Measurements from ENCODE around the gene SLC36A4. TPM values are rescaled to one million over a fixed set of nuclear protein-coding genes. Genes with fewer than 3 reads are reported as not detected.

SLC36A4 gene
- total and polyA plus RNA-seq, 2 donors (not counting 1 experiment from before 2014, with no cell fraction given), result 7.3 to 22.7 TPM

DNA sequence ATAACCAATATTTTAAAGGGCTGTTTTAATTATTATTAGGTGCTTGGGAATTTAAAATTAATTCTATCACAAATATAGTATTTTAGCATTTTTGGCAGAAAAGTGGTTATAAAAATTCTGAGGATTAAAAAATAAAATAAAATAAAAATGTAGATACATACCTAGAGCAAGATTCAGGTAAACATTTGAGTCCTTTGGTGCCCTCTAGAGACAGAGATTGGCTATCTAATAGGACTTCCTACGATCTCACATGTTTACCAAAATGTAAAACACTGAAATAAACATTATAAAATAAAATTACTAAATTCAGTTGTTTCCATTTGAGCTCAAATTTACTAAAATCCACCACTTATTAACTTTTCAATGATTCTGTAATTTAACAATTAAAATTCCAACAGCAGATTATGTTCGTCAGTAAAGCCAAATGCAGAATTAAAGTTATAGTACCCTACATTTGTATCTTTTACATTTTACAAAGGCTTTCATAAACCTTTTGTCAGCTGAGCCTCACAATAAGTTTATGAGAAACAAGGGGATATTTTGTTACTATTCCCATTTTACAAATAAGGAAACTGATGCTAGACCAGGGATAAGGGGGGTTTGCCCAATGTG lies 27.7 kb downstream of the SLC36A4 start:
- Histone ChIP-seq H4K20me1 (ENCODE audit: control insufficient read depth, extremely low read depth, insufficient read depth, low read length) (no peaks in the 10 kb centered on the region), H2AFZ (ENCODE audit: low read length) (no peak overlapping the region), H3K27me3 (ENCODE audit: control insufficient read depth, insufficient read depth, low read length) (no peaks in the 10 kb centered on the region), H3K4me3 (replicated peaks in 1 of 4; ENCODE audit: control extremely low read depth in 1 of 4, insufficient read depth in 1 of 4, low read depth in 3 of 4, low read length in 4 of 4) (no peak overlapping the region), H3K4me2 (ENCODE audit: extremely low read depth, insufficient read depth, low read length) (no peak overlapping the region), H3K79me2 (ENCODE audit: control insufficient read depth, insufficient read depth, low read length) (no peaks in the 10 kb centered on the region), H3K36me3 (ENCODE audit: control insufficient read depth, insufficient read depth, low read length) (no peaks in the 10 kb centered on the region), H3K27ac (ENCODE audit: insufficient read depth, low read length) (no peak overlapping the region), H3K4me1 (ENCODE audit: control insufficient read depth, extremely low read depth, insufficient read depth, low read length) (no peaks in the 10 kb centered on the region), H3K9ac (ENCODE audit: insufficient read depth, low read length) (no peak overlapping the region), H3K9me3 (ENCODE audit: control insufficient read depth, insufficient read depth, low read depth, low read length) (no peaks in the 10 kb centered on the region)
- DNase-seq (ENCODE audit: low read depth in 2 of 2), result peak; percentile 26 to 70
- TF ChIP-seq, protein P1, sequence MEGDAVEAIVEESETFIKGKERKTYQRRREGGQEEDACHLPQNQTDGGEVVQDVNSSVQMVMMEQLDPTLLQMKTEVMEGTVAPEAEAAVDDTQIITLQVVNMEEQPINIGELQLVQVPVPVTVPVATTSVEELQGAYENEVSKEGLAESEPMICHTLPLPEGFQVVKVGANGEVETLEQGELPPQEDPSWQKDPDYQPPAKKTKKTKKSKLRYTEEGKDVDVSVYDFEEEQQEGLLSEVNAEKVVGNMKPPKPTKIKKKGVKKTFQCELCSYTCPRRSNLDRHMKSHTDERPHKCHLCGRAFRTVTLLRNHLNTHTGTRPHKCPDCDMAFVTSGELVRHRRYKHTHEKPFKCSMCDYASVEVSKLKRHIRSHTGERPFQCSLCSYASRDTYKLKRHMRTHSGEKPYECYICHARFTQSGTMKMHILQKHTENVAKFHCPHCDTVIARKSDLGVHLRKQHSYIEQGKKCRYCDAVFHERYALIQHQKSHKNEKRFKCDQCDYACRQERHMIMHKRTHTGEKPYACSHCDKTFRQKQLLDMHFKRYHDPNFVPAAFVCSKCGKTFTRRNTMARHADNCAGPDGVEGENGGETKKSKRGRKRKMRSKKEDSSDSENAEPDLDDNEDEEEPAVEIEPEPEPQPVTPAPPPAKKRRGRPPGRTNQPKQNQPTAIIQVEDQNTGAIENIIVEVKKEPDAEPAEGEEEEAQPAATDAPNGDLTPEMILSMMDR (conservative IDR thresholded peaks at IDR 0.05 in 1 of 2, IDR thresholded peaks at IDR 0.05 in 1 of 2; ENCODE audit: low read depth in 1 of 2, low read length in 2 of 2), result peak; percentile 45 to 55
- no peak for TF ChIP-seq EZH2 (IDR thresholded peaks at IDR 0.05; ENCODE audit: low read length, missing control alignments)

DNA sequence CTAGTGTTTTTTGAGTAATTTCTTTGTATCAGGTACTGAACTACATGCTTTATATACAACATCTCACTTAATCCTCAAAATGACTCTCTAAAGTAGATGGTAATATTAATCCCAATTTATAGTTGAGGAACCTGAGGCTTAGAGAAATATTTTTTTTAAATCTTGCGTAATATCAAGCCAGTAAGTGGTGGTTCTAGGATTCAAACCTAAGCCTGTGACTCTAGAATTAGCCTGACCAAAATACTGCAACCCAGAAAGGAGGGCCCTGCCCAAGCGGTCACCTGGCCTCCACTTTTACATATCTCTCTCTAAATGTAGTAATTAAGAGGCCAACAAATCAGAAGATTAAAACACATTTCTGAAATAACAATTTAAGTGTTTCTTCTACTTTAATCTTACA lies 28.6 kb downstream of the SLC36A4 start:
- no peak overlapping the region for H3K4me3 ChIP-seq (replicated peaks in 1 of 4; ENCODE audit: control extremely low read depth in 1 of 4, insufficient read depth in 1 of 4, low read depth in 3 of 4, low read length in 4 of 4)
- no peak for DNase-seq (ENCODE audit: low read depth in 2 of 2)
- TF ChIP-seq, protein P1 (conservative IDR thresholded peaks at IDR 0.05 in 1 of 2, IDR thresholded peaks at IDR 0.05 in 1 of 2; ENCODE audit: low read depth in 1 of 2, low read length in 2 of 2), result no peak
- TF ChIP-seq EZH2 (IDR thresholded peaks at IDR 0.05; ENCODE audit: low read length, missing control alignments), result no peak

DNA sequence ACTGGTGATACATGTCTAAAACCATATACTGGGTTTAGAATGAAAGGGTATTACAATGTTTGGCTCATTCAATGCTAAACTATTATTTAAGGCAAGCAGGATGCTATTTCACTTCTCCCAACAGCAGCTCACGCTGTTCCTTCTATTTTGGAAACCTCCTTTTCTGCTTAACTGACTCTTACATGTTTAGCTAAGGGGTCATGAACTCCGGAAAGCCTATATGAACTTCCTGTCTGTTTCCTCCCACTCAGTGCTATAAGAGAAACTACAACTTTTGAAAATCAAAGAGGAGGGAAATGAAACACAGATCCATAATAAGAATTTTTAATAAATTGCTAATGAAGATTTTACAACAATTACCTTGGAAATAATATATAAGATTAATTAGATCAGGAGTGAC lies 30.9 kb downstream of the SLC36A4 start:
- H3K4me1 ChIP-seq (ENCODE audit: control insufficient read depth, extremely low read depth, insufficient read depth, low read length), result no peaks in the 10 kb centered on the region
- H3K9ac ChIP-seq (ENCODE audit: insufficient read depth, low read length), result no peak overlapping the region
- H3K4me3 ChIP-seq (replicated peaks in 1 of 4; ENCODE audit: control extremely low read depth in 1 of 4, insufficient read depth in 1 of 4, low read depth in 3 of 4, low read length in 4 of 4), result no peak overlapping the region
- no peak overlapping the region for H3K4me2 ChIP-seq (ENCODE audit: extremely low read depth, insufficient read depth, low read length)
- H4K20me1 ChIP-seq (ENCODE audit: control insufficient read depth, extremely low read depth, insufficient read depth, low read length), result no peaks in the 10 kb centered on the region
- no peaks in the 10 kb centered on the region for H3K79me2 ChIP-seq (ENCODE audit: control insufficient read depth, insufficient read depth, low read length)
- H2AFZ ChIP-seq (ENCODE audit: low read length), result no peak overlapping the region
- no peaks in the 10 kb centered on the region for H3K9me3 ChIP-seq (ENCODE audit: control insufficient read depth, insufficient read depth, low read depth, low read length)
- no peak for DNase-seq (ENCODE audit: low read depth in 2 of 2)
- no peaks in the 10 kb centered on the region for H3K27me3 ChIP-seq (ENCODE audit: control insufficient read depth, insufficient read depth, low read length)
- no peak overlapping the region for H3K27ac ChIP-seq (ENCODE audit: insufficient read depth, low read length)
- TF ChIP-seq EZH2 (IDR thresholded peaks at IDR 0.05; ENCODE audit: low read length, missing control alignments), result no peak
- TF ChIP-seq, protein P1 (conservative IDR thresholded peaks at IDR 0.05 in 1 of 2, IDR thresholded peaks at IDR 0.05 in 1 of 2; ENCODE audit: low read depth in 1 of 2, low read length in 2 of 2), result no peak
- peaks cover 1% of the 10 kb centered on the region for H3K36me3 ChIP-seq (ENCODE audit: control insufficient read depth, insufficient read depth, low read length)

More for the DNA sequence above, 28.6 kb downstream of the SLC36A4 start:
- Histone ChIP-seq H3K27ac (ENCODE audit: insufficient read depth, low read length) (no peak overlapping the region), H4K20me1 (ENCODE audit: control insufficient read depth, extremely low read depth, insufficient read depth, low read length) (no peaks in the 10 kb centered on the region), H3K36me3 (ENCODE audit: control insufficient read depth, insufficient read depth, low read length) (no peaks in the 10 kb centered on the region), H3K9ac (ENCODE audit: insufficient read depth, low read length) (no peak overlapping the region), H3K4me2 (ENCODE audit: extremely low read depth, insufficient read depth, low read length) (no peak overlapping the region), H3K27me3 (ENCODE audit: control insufficient read depth, insufficient read depth, low read length) (no peaks in the 10 kb centered on the region), H3K79me2 (ENCODE audit: control insufficient read depth, insufficient read depth, low read length) (no peaks in the 10 kb centered on the region), H3K9me3 (ENCODE audit: control insufficient read depth, insufficient read depth, low read depth, low read length) (no peaks in the 10 kb centered on the region), H2AFZ (ENCODE audit: low read length) (no peak overlapping the region), H3K4me1 (ENCODE audit: control insufficient read depth, extremely low read depth, insufficient read depth, low read length) (no peaks in the 10 kb centered on the region)

All from fibroblast of lung (primary cell).